SK-N-SH treated with all-trans-retinoic acid at 6 μM for 48 hours (cell line): ENCODE data around the gene MTTP.

Experiments
- CSRNP3 ChIP-seq: fragments of 250-450 bp; sonication (Bioruptor Pico); IDR thresholded peaks from 2 replicates; pipeline ENCODE4 v1.5.1; 2021; ENCODE audit warnings: mild to moderate bottlenecking, moderate library complexity
- ESRRG ChIP-seq: fragments of 250-450 bp; sonication (Bioruptor Pico); IDR thresholded peaks from 2 replicates; pipeline ENCODE4 v1.6.1; 2021; ENCODE audit warnings: mild to moderate bottlenecking
- PATZ1 ChIP-seq: fragments of 250-450 bp; sonication (Bioruptor Pico); IDR thresholded peaks from 2 replicates; pipeline ENCODE4 v1.8.0; 2020; ENCODE audit warnings: mild to moderate bottlenecking, moderate library complexity, borderline replicate concordance
- POU6F1 ChIP-seq: fragments of 250-450 bp; sonication (Bioruptor Pico); IDR thresholded peaks from 2 replicates; pipeline ENCODE4 v1.8.0; 2021; ENCODE audit warnings: low read depth, mild to moderate bottlenecking, moderate library complexity, borderline replicate concordance
- RARB ChIP-seq: fragments of 250-450 bp; sonication (Bioruptor Pico); IDR thresholded peaks from 2 replicates; pipeline ENCODE4 v1.8.0; 2021; ENCODE audit warnings: mild to moderate bottlenecking, moderate library complexity
- SNAI2 ChIP-seq: fragments of 250-450 bp; sonication (Bioruptor Pico); IDR thresholded peaks from 2 replicates; pipeline ENCODE4 v1.5.0; 2020; ENCODE audit warnings: mild to moderate bottlenecking, moderate library complexity
- TCF4 ChIP-seq: fragments of 250-450 bp; sonication (Bioruptor Pico); IDR thresholded peaks from 2 replicates; pipeline ENCODE4 v1.8.0; 2021; ENCODE audit warnings: mild to moderate bottlenecking, moderate library complexity, borderline replicate concordance
- TOX ChIP-seq: fragments of 250-450 bp; sonication (Bioruptor Pico); IDR thresholded peaks from 2 replicates; pipeline ENCODE4 v1.8.0; 2021; ENCODE audit warnings: mild to moderate bottlenecking, moderate library complexity, borderline replicate concordance
- ZC3H10 ChIP-seq: fragments of 250-450 bp; sonication (Bioruptor Pico); IDR thresholded peaks from 2 replicates; pipeline ENCODE4 v1.5.1; 2021; ENCODE audit warnings: mild to moderate bottlenecking, moderate library complexity
- ZFP3 ChIP-seq: fragments of 250-450 bp; sonication (Bioruptor Pico); IDR thresholded peaks from 2 replicates; pipeline ENCODE4 v1.5.0; 2020; ENCODE audit warnings: mild to moderate bottlenecking, moderate library complexity
- ZNF565 ChIP-seq: fragments of 450-650 bp; formaldehyde crosslinking; conservative IDR thresholded peaks from 2 replicates; pipeline ENCODE4 v1.5.0; 2020; ENCODE audit warnings: low read depth, mild to moderate bottlenecking, moderate library complexity
- ZNF70 ChIP-seq: fragments of 450-650 bp; formaldehyde crosslinking; IDR thresholded peaks from 2 replicates; pipeline ENCODE4 v1.5.0; 2020; ENCODE audit warnings: mild to moderate bottlenecking, moderate library complexity
- ZNF8 ChIP-seq: fragments of 450-650 bp; formaldehyde crosslinking; IDR thresholded peaks from 2 replicates; pipeline ENCODE4 v1.5.0; 2020; ENCODE audit warnings: mild to moderate bottlenecking, moderate library complexity

GRCh38 chr4:99636422-99636821 lies 61.8 kb downstream of the MTTP start:
- TF ChIP-seq SNAI2 (CRISPR knock-in tag) (no peak), ZC3H10 (CRISPR knock-in tag) (no peak), ZNF8 (CRISPR knock-in tag) (no peak), PATZ1 (CRISPR knock-in tag) (no peak), ZNF565 (no peak), TCF4 (CRISPR knock-in tag) (no peak), CSRNP3 (CRISPR knock-in tag) (no peak), TOX (no peak), ZFP3 (CRISPR knock-in tag) (no peak), RARB (CRISPR knock-in tag) (no peak), ESRRG (no peak), POU6F1 (CRISPR knock-in tag) (no peak), ZNF70 (CRISPR knock-in tag) (no peak)
